ENCODE data around the gene FLT1.

FLT1 gene

DNA sequence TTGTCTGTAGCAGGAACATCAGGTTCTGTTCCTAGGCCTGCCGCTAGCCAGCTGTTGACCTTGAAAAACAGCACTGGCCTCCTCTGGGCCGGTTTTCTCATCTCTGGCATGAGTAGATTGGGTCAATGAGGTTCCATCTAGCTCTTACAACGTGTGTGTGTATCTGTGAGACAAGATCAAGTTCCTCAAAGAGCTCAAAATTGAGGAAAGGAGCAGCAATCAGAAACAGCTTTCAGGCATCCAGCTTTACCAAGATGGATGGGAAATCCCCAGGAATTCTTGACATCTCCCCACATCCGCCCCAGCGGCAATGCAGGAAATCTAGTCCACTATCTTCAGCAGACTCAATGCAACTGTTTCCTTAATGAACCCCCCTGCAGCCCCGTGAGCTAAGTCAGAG, 4.9 kb downstream of the FLT1 start:
- H3K9me3 ChIP-seq = no peaks in the 10 kb centered on the region
- no peak for DNase-seq (ENCODE audit: low spot score in 2 of 2)
- peaks cover 7% of the 10 kb centered on the region; the same call in 1 of the 2 replicates for H3K27me3 ChIP-seq (ENCODE audit: low read depth)
- peaks cover 5% of the 10 kb centered on the region; the same call in 1 of the 2 replicates for H3K4me1 ChIP-seq
- in situ Hi-C loops (cut with MboI; ENCODE audit: low sequenced_read_pairs) = no loop called here
- H3K36me3 ChIP-seq (replicated peaks) = no peaks in the 10 kb centered on the region
- no peak overlapping the region for H3K4me3 ChIP-seq

DNA sequence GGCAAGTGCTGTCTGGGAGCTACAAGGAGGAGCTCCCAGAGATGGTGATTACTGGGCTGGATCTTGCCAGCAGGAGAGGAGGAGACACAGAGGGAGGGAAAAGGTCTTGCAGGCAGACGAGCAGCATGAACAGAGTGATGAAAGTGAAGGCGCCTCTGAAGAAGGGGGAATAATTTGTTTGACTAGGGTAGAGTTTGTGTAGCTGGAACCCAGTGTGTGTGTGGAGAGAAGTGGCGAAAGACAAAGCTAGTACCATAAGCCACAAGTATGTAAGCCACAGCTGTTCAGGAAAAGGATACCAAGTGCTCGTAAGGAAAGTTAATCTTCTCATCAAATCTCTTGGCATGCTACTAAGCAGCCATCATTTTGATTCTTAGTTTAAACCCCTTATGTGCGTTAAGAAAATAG, 5.4 kb downstream of the FLT1 start:
- Histone ChIP-seq H3K36me3 (replicated peaks) (no peaks in the 10 kb centered on the region), H3K4me1 (peaks cover 5% of the 10 kb centered on the region; the same call in 1 of the 2 replicates), H3K9me3 (no peaks in the 10 kb centered on the region), H3K4me3 (no peak overlapping the region), H3K27me3 (ENCODE audit: low read depth) (peaks cover 6% of the 10 kb centered on the region; the same call in 1 of the 2 replicates)
- in situ Hi-C loops (cut with MboI; ENCODE audit: low sequenced_read_pairs) = no loop called here
- DNase-seq (ENCODE audit: low spot score in 2 of 2) = no peak

DNA sequence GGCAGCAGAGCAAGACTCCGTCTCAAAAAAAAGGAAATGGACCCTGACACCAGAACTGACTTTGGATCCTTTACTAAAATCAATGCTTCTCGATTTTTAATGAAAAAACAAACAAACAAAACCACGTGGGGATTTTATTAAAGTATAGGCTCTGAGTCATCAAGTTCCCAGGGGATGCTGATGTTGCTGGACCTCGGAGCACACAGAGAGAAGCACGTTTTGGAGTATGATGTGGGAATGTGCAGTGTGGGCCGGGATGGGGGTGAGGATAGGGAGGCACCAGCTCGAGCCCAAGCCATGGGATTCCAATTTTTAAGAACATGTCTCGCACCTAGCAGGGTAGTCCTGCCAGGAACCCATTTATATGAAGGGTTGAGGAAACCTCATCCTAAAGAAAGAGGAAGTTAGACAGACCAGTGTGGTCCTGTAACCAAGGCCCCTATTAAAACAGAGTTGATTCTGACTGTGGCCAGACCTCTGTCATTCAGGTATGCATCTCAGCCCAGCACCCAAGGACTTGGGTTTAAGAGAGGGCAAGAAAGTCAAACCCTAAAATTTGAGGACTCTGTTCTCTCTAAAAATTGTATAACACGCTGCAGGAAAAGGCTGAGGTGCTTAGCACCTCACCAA, 6.4 kb downstream of the FLT1 start:
- H3K9me3 ChIP-seq = no peaks in the 10 kb centered on the region
- DNase-seq (ENCODE audit: low spot score in 2 of 2) = no peak
- no peaks in the 10 kb centered on the region for H3K36me3 ChIP-seq (replicated peaks)
- no peaks in the 10 kb centered on the region for H3K27me3 ChIP-seq (ENCODE audit: low read depth)
- in situ Hi-C loops (cut with MboI; ENCODE audit: low sequenced_read_pairs) = no loop called here
- peaks cover 5% of the 10 kb centered on the region; the same call in 1 of the 2 replicates for H3K4me1 ChIP-seq
- no peak overlapping the region for H3K4me3 ChIP-seq

DNA sequence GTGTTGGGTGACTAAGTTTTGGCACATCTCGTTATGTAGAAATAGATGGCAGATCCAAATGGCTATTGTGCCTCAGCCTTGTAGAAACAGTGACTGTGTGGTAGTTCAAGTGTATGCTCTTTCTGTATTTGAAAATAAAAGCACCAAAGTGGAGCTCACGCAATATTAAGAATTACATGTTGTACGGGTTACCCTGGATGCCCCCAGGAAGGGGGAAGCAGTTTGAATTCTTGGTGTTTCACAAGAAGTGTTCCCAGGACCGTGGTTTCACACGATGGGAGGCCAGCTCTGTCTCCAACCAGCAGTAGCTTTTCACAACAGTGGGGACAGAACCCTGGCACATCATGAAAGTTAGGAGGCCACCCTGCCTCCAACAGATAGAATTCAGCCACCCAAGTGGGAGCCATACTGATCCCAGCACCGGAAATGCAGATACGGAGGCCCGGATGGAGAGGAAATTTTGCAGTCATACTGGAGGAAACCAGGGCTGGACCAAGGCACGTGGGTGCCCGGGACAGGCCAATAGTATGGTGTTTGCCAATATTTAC, 8.9 kb downstream of the FLT1 start:
- Histone ChIP-seq H3K4me1 (peaks cover 5% of the 10 kb centered on the region; the same call in 1 of the 2 replicates), H3K9me3 (no peaks in the 10 kb centered on the region), H3K27me3 (ENCODE audit: low read depth) (no peaks in the 10 kb centered on the region), H3K4me3 (no peak overlapping the region), H3K36me3 (replicated peaks) (no peaks in the 10 kb centered on the region)
- no peak for DNase-seq (ENCODE audit: low spot score in 2 of 2)
- in situ Hi-C loops (cut with MboI; ENCODE audit: low sequenced_read_pairs) = no loop called here

DNA sequence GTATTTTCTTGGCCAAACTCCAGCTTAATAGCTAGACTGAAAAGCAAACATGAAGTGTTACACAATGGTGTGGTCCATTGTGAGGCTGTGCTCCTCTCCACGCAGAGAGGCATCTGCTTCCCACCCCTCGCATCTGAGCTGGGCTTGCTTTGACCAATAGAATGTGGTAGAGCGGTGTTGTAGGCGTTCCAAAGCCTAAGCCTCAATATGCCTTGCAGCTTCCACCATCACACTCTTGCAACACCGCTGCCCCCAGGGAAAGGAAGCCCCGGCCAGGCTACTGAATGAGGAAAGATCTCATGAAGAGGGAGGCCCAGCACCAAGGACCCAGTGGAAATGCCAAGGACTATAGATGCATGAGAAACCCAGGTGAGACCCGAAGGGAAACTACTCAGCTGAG, 9.4 kb downstream of the FLT1 start:
- H3K4me1 ChIP-seq = peaks cover 5% of the 10 kb centered on the region; the same call in 1 of the 2 replicates
- in situ Hi-C loops (cut with MboI; ENCODE audit: low sequenced_read_pairs) = no loop called here
- no peaks in the 10 kb centered on the region for H3K27me3 ChIP-seq (ENCODE audit: low read depth)
- H3K4me3 ChIP-seq = no peak overlapping the region
- no peaks in the 10 kb centered on the region for H3K9me3 ChIP-seq
- no peaks in the 10 kb centered on the region for H3K36me3 ChIP-seq (replicated peaks)
- DNase-seq (ENCODE audit: low spot score in 2 of 2) = no peak

DNA sequence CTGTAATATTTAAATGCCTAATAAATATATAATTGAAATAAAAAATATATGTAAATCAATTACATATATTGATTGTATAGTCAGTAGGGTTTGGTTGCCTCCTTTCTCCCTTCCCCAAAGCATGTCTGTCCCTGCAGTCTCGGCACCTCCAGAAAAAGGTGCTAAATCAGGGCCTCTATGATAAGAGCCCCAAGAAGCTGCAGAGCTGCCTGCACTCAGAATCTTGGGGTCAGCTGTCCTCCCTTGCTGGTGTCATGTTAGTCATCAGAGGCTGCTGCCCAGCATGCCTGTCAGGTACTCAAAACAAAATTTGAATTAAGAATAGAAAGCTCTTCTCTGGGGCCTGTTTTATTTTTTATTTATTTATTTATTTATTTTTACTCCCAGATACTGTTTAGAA, 9.8 kb downstream of the FLT1 start:
- in situ Hi-C loops (cut with MboI; ENCODE audit: low sequenced_read_pairs) = no loop called here
- no peak overlapping the region for H3K4me3 ChIP-seq
- H3K9me3 ChIP-seq = no peaks in the 10 kb centered on the region
- H3K27me3 ChIP-seq (ENCODE audit: low read depth) = no peaks in the 10 kb centered on the region
- no peaks in the 10 kb centered on the region for H3K36me3 ChIP-seq (replicated peaks)
- peaks cover 5% of the 10 kb centered on the region; the same call in 1 of the 2 replicates for H3K4me1 ChIP-seq
- no peak for DNase-seq (ENCODE audit: low spot score in 2 of 2)

DNA sequence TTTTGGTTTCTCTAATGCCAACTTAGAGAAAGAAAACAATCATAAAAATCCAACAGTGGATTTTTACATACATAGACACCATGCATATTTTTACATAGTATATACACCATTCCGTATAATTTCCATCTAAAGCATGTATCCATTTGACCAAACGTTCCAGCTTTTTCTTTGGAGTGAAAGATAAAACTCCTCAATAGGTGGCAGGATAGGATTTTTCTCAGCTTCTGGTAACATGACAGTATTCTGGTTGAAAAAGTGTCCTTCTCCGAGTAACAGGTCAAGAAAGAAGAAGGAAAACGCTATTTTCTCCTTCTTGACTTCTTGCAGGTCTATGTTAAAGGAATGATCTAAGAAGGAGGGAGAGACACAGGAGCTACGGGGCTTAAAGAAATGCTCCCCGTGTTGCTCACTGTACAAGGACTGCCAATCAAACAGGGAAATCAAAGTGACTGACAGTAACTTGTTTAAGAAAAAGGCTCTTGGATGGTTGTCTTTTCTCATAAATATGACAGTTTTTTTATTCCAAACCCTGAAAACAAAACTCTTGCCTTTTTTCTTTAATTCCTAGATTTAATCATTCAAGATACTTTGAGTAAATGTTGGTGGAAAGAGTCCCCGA, 11.5 kb downstream of the FLT1 start:
- in situ Hi-C loops (cut with MboI; ENCODE audit: low sequenced_read_pairs) = no loop called here
- Histone ChIP-seq H3K4me1 (peaks cover 7% of the 10 kb centered on the region), H3K4me3 (no peak overlapping the region), H3K9me3 (no peaks in the 10 kb centered on the region), H3K36me3 (replicated peaks) (no peaks in the 10 kb centered on the region), H3K27me3 (ENCODE audit: low read depth) (no peaks in the 10 kb centered on the region)
- DNase-seq (ENCODE audit: low spot score in 2 of 2) = no peak

DNA sequence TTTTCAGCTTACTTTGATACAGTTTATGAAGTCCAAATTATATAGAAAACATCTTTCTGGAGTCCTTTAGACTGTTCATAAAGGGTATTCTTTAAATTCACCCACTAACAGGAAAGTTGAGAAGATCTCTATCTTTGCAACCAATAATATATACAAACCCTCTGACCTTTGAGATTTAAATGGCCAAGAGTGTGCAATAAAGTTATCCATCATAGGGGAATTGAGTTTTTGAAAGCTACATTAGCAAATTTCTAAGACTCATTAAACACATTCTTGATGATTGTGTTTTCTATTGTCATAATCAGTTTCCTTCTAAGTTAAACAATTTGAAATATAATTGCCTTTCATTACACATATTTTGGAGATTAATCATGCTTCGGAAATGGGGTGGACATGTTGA, 15.9 kb downstream of the FLT1 start:
- H3K4me3 ChIP-seq = no peak overlapping the region
- in situ Hi-C loops (cut with MboI; ENCODE audit: low sequenced_read_pairs) = no loop called here
- no peaks in the 10 kb centered on the region for H3K9me3 ChIP-seq
- no peaks in the 10 kb centered on the region for H3K36me3 ChIP-seq (replicated peaks)
- DNase-seq (ENCODE audit: low spot score in 2 of 2) = no peak
- H3K27me3 ChIP-seq (ENCODE audit: low read depth) = no peaks in the 10 kb centered on the region
- H3K4me1 ChIP-seq = peaks cover 19% of the 10 kb centered on the region

DNA sequence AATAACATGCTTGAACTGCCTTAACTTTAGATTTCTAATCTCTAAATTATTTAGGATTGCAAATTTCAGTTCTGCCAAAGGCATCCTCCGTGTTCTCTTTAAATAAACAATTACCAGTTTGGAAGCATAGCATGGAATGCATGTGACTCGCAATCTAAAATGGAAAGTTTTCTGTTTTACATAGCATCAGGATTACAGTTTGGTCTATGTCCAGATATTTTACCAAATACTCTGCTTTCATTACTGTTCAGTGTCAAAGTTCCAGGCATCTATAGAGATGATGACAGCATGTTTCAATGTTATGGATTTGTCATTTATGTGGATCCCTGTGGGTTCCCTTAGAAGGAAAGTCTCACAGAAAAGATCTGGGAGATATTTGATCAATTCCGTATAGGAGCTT, 16.8 kb downstream of the FLT1 start:
- H3K27me3 ChIP-seq (ENCODE audit: low read depth) = no peaks in the 10 kb centered on the region
- no peak for DNase-seq (ENCODE audit: low spot score in 2 of 2)
- H3K36me3 ChIP-seq (replicated peaks) = no peaks in the 10 kb centered on the region
- no peak overlapping the region for H3K4me3 ChIP-seq
- in situ Hi-C loops (cut with MboI; ENCODE audit: low sequenced_read_pairs) = no loop called here
- H3K9me3 ChIP-seq = no peaks in the 10 kb centered on the region
- H3K4me1 ChIP-seq = peaks cover 19% of the 10 kb centered on the region

DNA sequence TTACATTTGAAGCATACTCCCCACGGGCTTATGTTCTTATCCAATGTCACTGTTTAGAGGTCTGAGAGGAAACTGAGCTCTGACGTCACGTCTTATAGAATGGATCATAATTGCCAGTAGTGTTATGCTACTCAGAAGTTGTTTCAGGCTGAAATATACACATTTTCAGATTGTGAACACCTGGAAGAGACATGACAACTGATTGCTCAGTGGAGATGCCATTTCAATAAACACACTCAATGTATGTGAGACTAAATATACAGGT, 17.3 kb downstream of the FLT1 start:
- no peaks in the 10 kb centered on the region; the same call in 1 of the 2 replicates for H3K9me3 ChIP-seq
- in situ Hi-C loops (cut with MboI; ENCODE audit: low sequenced_read_pairs) = no loop called here
- peaks cover 19% of the 10 kb centered on the region for H3K4me1 ChIP-seq
- H3K4me3 ChIP-seq = no peak overlapping the region
- no peak for DNase-seq (ENCODE audit: low spot score in 2 of 2)
- no peaks in the 10 kb centered on the region for H3K36me3 ChIP-seq (replicated peaks)
- no peaks in the 10 kb centered on the region for H3K27me3 ChIP-seq (ENCODE audit: low read depth)

DNA sequence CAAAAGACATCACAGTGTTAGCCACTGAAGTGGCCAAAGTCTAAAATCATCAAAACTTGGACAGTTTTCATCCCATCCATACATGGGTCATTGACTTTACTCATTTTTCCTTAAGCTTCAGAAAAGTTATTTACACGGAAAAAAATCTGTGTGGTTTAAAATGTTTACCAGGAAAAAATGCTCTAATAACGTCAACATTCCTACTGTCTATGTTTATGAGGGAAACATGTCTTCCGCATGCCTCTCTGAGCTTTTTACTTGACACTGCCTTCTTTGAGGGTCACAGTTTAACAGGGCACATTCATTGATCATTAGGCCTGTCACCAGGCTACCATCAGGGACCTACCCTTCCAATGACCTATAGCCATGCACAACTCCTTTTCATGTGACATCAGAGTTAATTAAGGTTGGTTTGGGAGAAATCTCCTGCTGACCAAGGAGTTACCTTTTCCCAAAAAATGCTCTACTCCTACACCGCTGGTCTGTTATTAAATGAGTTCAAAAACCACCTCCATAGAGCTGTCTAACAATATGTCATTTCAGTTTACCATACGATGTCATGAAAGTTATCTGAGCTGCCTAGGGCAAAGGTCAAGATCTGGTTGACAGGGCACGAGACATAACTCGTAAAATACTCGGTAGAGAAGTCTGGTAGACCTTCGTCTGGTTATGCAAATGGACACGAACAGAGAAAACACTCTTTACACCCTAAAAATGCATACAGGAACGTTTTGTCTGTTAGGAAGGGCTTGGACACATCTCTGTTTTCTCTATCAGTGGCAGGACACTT, 17.8 kb downstream of the FLT1 start:
- in situ Hi-C loops (cut with MboI; ENCODE audit: low sequenced_read_pairs) = no loop called here
- H3K4me3 ChIP-seq = no peak overlapping the region
- H3K27me3 ChIP-seq (ENCODE audit: low read depth) = no peaks in the 10 kb centered on the region
- H3K9me3 ChIP-seq = no peaks in the 10 kb centered on the region; the same call in 1 of the 2 replicates
- H3K36me3 ChIP-seq (replicated peaks) = no peaks in the 10 kb centered on the region
- no peak for DNase-seq (ENCODE audit: low spot score in 2 of 2)
- peaks cover 23% of the 10 kb centered on the region for H3K4me1 ChIP-seq

DNA sequence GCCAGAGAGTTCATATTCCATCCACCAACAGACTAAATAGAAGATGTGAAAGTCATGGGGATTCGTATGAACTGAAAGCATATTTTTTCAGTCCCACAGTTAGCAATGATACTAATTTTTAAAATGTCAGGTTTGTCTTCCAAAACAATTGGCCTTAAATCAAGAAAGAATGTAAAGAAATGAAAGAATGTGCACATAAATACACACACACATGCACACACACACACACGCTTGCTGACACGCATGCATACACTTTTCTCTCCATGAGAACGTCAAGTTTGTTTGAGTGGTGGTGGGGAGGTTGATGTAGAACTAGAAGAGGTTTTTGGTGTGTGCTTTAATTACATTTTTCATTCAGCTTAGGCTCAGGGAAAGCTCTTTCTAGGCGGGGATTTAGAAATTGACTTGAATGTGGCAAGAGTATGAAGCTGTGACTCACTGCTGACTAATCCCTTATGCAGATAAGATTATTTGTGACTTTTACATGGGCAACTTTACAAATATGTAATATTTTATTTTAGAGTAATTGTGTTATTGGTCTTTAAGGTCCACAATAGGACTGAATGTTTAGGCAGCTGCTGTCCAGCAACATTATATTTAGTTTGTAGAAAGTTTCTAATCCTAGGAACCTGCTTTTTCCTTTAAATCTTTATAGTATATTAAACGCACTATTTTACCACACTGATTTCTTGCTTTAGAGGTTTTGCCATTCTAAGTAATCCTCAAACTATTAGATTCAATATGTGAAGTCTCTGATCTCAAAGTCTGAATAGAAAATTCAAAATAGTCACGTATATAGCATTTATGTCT, 18.8 kb downstream of the FLT1 start:
- DNase-seq (ENCODE audit: low spot score in 2 of 2) = peak in 1 of 2 experiments; percentile 41
- Histone ChIP-seq H3K27me3 (ENCODE audit: low read depth) (no peaks in the 10 kb centered on the region), H3K36me3 (replicated peaks) (no peaks in the 10 kb centered on the region), H3K4me1 (peaks cover 33% of the 10 kb centered on the region), H3K4me3 (no peak overlapping the region), H3K9me3 (no peaks in the 10 kb centered on the region; the same call in 1 of the 2 replicates)
- in situ Hi-C loops (cut with MboI; ENCODE audit: low sequenced_read_pairs) = no loop called here

DNA sequence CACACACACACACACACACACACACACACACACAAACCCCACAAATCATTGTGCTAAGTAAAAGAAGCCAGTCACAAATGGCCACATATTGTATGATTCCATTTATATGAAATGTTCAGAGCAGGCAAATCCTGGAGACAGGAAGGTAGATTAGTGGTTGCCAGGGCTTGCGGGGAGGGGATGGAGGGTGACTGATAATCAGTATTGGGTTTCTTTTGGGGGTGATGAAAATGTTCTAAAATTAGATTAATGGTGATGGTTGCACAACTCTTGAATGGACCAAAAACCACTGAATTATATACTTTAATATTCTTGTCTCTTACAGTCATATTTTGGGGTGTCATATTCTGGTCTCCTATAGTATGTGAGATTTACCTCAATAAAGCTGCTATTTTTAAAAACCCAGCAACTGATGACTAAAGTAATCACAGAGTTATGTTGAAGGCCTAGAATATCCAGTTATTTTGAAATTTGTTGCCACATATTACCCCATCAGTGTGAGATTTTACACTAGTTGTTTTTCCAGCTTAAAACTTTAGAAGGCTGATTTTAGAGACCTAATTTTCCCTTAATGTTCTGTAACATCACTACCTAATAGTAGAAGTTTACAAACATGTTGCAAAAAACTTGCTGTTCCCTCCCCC, 20.3 kb downstream of the FLT1 start:
- H3K36me3 ChIP-seq (replicated peaks) = no peaks in the 10 kb centered on the region
- no peak for DNase-seq (ENCODE audit: low spot score in 2 of 2)
- peaks cover 34% of the 10 kb centered on the region for H3K4me1 ChIP-seq
- H3K9me3 ChIP-seq = no peaks in the 10 kb centered on the region; the same call in 1 of the 2 replicates
- in situ Hi-C loops (cut with MboI; ENCODE audit: low sequenced_read_pairs) = no loop called here
- H3K27me3 ChIP-seq (ENCODE audit: low read depth) = no peaks in the 10 kb centered on the region
- H3K4me3 ChIP-seq = no peak overlapping the region
